Fibroblast of pulmonary artery (primary cell): Measurements from ENCODE around the gene HTT.

Experiments used
- DNase-seq: peaks from one replicate; pipeline ENCODE4 v3.0.0-alpha.2; 2010; ENCODE audit warnings: low read depth
- H3K4me3 ChIP-seq: replicated peaks from 2 replicates; pipeline ENCODE4 v1.5.1; 2011; ENCODE audit warnings: low read depth, mild to moderate bottlenecking, control low read depth, low read length, moderate library complexity
- CTCF ChIP-seq: IDR thresholded peaks from 2 replicates; pipeline ENCODE4 v1.5.1; 2011; ENCODE audit warnings: mild to moderate bottlenecking, control low read depth, low read length, inconsistent platforms; ENCODE audit errors: missing control alignments

Gene HTT

GRCh38 chr4:3179126-3179706, 104.7 kb downstream of the HTT start:
- no peak for DNase-seq
- H3K4me3 ChIP-seq = no peak overlapping the region
- TF ChIP-seq CTCF = no peak

GRCh38 chr4:3183008-3183407, 108.5 kb downstream of the HTT start:
- H3K4me3 ChIP-seq = no peak overlapping the region
- DNase-seq = no peak
- no peak for TF ChIP-seq CTCF

- no peak for TF ChIP-seq CTCF
- DNase-seq = no peak
- H3K4me3 ChIP-seq = no peak overlapping the region
Observed at GRCh38 chr4:3184725-3185124, 110.2 kb downstream of the HTT start.

GRCh38 chr4:3186609-3187008, 112.1 kb downstream of the HTT start:
- DNase-seq = no peak
- TF ChIP-seq CTCF = no peak
- no peak overlapping the region for H3K4me3 ChIP-seq

- no peak for DNase-seq
- no peak overlapping the region for H3K4me3 ChIP-seq
- TF ChIP-seq CTCF = no peak
Observed at GRCh38 chr4:3188118-3188517, 113.6 kb downstream of the HTT start.

- H3K4me3 ChIP-seq = no peak overlapping the region
- no peak for DNase-seq
- no peak for TF ChIP-seq CTCF
Observed at GRCh38 chr4:3189459-3189858, 115.0 kb downstream of the HTT start.

GRCh38 chr4:3190549-3190948, 116.1 kb downstream of the HTT start:
- TF ChIP-seq CTCF = no peak
- H3K4me3 ChIP-seq = no peak overlapping the region
- no peak for DNase-seq
